ENCODE measurements around the gene NUP205. TPM values are rescaled to one million over a fixed set of nuclear protein-coding genes. Genes with fewer than 3 reads are reported as not detected.
A peak's percentile ranks its signal among the peaks of the same experiment; 100 is the strongest.

NUP205 gene
- total RNA-seq, 6 experiments from 2014 or later: 32.3 to 54.7 (median 49.9) TPM

DNA sequence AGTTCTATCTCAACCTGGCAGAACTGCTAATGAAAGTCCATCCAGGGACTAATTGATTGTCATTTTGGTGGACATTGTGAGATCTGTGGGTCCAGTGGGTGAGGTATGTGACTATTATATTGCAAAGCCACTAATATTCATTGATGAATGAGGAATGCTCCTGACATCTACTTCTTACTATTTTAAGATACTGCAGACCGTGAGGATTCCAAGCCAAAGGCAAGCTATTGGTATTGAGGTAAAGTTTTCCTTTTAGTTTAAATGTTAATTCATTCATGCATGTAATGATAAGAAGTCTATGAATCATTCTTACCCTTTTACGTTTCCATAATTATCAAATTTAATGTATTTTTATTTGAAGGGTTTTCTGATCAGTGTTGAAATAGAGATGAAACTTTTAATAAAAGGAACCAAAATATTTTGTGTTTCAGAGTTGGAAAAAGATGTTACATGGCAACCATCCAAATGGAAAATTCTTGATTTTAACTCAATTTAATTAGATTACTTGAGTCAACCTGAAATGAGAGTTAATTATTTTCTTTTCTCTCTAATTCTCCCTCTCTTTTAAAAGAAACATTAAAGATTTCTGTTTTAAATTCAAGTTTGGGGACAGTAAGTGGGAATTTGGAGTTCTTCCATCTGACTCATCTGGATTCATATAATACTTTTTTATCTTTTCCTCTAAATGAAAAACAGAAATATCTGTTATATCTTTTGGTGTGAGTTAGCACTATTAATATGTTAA lies 39.6 kb downstream of the NUP205 start:
- DNase-seq: no peak
- no peaks in the 10 kb centered on the region for H3K27me3 Mint-ChIP-seq (ENCODE audit: insufficient read depth)
- no peaks in the 10 kb centered on the region for H3K9me3 Mint-ChIP-seq
- TF ChIP-seq, protein P1, sequence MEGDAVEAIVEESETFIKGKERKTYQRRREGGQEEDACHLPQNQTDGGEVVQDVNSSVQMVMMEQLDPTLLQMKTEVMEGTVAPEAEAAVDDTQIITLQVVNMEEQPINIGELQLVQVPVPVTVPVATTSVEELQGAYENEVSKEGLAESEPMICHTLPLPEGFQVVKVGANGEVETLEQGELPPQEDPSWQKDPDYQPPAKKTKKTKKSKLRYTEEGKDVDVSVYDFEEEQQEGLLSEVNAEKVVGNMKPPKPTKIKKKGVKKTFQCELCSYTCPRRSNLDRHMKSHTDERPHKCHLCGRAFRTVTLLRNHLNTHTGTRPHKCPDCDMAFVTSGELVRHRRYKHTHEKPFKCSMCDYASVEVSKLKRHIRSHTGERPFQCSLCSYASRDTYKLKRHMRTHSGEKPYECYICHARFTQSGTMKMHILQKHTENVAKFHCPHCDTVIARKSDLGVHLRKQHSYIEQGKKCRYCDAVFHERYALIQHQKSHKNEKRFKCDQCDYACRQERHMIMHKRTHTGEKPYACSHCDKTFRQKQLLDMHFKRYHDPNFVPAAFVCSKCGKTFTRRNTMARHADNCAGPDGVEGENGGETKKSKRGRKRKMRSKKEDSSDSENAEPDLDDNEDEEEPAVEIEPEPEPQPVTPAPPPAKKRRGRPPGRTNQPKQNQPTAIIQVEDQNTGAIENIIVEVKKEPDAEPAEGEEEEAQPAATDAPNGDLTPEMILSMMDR (IDR thresholded peaks at IDR 0.05): no peak
- H3K4me3 Mint-ChIP-seq: no peak overlapping the region
- peaks cover 36% of the 10 kb centered on the region for H3K4me1 Mint-ChIP-seq (ENCODE audit: low read depth)
- H3K36me3 Mint-ChIP-seq (ENCODE audit: low read depth): peaks cover 18% of the 10 kb centered on the region
- no peak overlapping the region for H3K27ac Mint-ChIP-seq

DNA sequence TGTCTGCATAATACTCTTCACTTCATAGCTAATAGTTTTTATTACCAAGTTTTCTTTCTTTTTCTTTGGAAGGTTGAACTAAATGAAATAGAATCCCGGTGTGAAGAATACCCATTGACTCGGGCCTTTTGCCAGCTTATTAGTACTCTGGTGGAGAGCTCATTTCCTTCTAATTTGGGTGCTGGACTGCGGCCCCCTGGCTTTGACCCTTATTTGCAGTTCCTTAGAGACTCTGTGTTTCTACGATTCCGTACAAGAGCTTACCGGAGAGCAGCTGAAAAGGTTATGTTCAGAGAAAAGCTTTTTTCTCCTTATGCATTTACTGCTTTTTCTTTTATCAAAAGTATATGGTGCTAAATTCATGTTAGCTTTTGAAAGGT lies 40.2 kb downstream of the NUP205 start:
- no peaks in the 10 kb centered on the region for H3K9me3 Mint-ChIP-seq

GRCh38 chr7:135599471-135599870 lies 41.8 kb downstream of the NUP205 start:
- Mint-ChIP-seq H3K9me3 (no peaks in the 10 kb centered on the region), H3K4me1 (ENCODE audit: low read depth) (peaks cover 36% of the 10 kb centered on the region)
- DNase-seq: no peak

More for the DNA sequence above, 40.2 kb downstream of the NUP205 start:
- TF ChIP-seq, protein P1 (IDR thresholded peaks at IDR 0.05): no peak
- Mint-ChIP-seq H3K4me1 (ENCODE audit: low read depth) (peaks cover 36% of the 10 kb centered on the region), H3K27ac (no peak overlapping the region), H3K4me3 (no peak overlapping the region), H3K27me3 (ENCODE audit: insufficient read depth) (no peaks in the 10 kb centered on the region), H3K36me3 (ENCODE audit: low read depth) (peaks cover 18% of the 10 kb centered on the region)
- DNase-seq: no peak

GRCh38 chr7:135600226-135600625 lies 42.5 kb downstream of the NUP205 start:
- peaks cover 21% of the 10 kb centered on the region for H3K36me3 Mint-ChIP-seq (ENCODE audit: low read depth)
- DNase-seq: no peak
- H3K4me3 Mint-ChIP-seq: no peak overlapping the region
- no peaks in the 10 kb centered on the region for H3K27me3 Mint-ChIP-seq (ENCODE audit: insufficient read depth)
- H3K4me1 Mint-ChIP-seq (ENCODE audit: low read depth): peaks cover 36% of the 10 kb centered on the region
- no peaks in the 10 kb centered on the region for H3K9me3 Mint-ChIP-seq
- no peak overlapping the region for H3K27ac Mint-ChIP-seq
- TF ChIP-seq, protein P1 (IDR thresholded peaks at IDR 0.05): no peak

More at GRCh38 chr7:135599471-135599870, 41.8 kb downstream of the NUP205 start:
- peak overlapping the region; percentile 22 for H3K27ac Mint-ChIP-seq
- TF ChIP-seq, protein P1 (IDR thresholded peaks at IDR 0.05): no peak
- no peak overlapping the region for H3K4me3 Mint-ChIP-seq
- peaks cover 22% of the 10 kb centered on the region for H3K36me3 Mint-ChIP-seq (ENCODE audit: low read depth)
- no peaks in the 10 kb centered on the region for H3K27me3 Mint-ChIP-seq (ENCODE audit: insufficient read depth)

DNA sequence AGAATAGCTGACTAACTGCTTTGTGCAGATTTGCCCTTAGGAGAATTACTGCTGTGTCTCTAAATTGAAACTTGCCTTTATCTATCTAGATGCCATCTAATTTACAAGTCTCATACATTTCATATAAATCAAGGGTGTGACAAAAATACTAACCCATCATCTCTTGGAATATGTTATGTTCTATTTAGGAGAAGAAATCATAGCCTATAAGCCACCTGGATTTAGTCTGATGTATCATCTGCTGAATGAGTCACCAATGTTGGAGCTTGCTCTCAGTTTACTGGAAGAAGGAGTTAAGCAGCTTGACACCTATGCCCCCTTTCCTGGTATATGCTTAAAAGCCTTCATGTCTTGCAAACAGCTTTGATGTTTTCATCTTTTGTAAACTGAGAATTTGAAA lies 43.5 kb downstream of the NUP205 start:
- Mint-ChIP-seq H3K4me3 (no peak overlapping the region), H3K27ac (no peak overlapping the region), H3K9me3 (no peaks in the 10 kb centered on the region), H3K36me3 (ENCODE audit: low read depth) (peaks cover 17% of the 10 kb centered on the region), H3K27me3 (ENCODE audit: insufficient read depth) (no peaks in the 10 kb centered on the region), H3K4me1 (ENCODE audit: low read depth) (peaks cover 36% of the 10 kb centered on the region)
- TF ChIP-seq, protein P1 (IDR thresholded peaks at IDR 0.05): no peak
- no peak for DNase-seq
